ENCODE results near the gene SVOP.

DNA sequence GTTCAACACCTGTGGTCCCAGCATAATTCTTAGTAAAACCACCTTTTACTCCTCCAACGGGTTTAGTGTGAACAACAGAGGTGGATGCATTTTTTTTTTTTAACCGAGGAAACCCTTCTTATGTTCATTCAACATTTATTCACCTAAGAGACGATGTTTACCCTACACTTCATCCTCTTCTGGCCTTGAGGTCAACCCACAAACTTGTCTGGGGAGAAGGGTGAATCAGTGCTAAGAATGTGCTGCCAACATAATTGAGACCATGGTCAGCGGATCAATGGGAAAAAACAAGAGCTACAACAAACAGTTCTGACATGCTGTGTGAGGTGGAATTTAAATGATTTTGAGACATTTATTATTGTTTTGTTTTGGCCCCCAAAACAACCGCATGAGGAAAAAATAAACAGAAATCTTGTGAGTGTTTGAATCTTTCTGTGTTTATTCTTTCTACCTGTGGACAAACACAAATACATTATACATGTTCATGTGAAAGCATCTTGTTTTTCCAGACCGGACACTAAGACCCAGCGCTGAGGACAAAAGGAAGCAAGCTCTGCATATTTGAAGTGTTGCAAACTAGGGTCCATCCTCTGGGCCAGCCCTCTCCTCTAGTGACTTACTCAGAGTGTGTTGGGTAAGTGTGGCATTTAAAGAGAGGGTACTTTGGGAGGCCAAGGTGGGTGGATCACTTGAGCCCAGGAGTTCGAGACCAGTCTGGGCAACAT is 26.4 kb upstream of the SVOP start:
- TF ChIP-seq, protein P1, sequence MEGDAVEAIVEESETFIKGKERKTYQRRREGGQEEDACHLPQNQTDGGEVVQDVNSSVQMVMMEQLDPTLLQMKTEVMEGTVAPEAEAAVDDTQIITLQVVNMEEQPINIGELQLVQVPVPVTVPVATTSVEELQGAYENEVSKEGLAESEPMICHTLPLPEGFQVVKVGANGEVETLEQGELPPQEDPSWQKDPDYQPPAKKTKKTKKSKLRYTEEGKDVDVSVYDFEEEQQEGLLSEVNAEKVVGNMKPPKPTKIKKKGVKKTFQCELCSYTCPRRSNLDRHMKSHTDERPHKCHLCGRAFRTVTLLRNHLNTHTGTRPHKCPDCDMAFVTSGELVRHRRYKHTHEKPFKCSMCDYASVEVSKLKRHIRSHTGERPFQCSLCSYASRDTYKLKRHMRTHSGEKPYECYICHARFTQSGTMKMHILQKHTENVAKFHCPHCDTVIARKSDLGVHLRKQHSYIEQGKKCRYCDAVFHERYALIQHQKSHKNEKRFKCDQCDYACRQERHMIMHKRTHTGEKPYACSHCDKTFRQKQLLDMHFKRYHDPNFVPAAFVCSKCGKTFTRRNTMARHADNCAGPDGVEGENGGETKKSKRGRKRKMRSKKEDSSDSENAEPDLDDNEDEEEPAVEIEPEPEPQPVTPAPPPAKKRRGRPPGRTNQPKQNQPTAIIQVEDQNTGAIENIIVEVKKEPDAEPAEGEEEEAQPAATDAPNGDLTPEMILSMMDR (IDR thresholded peaks at IDR 0.05) = no peak
- no peak for TF ChIP-seq POLR2A (IDR thresholded peaks at IDR 0.05)

Measured in Peyer's patch (tissue), 4 donors.